ENCODE measurements around the gene IL23A. TPM values are rescaled to one million over a fixed set of nuclear protein-coding genes. Genes with fewer than 3 reads are reported as not detected.

Gene IL23A
- total and polyA plus RNA-seq, 2 experiments from 2014 or later, result 2.5 to 8.0 TPM

DNA sequence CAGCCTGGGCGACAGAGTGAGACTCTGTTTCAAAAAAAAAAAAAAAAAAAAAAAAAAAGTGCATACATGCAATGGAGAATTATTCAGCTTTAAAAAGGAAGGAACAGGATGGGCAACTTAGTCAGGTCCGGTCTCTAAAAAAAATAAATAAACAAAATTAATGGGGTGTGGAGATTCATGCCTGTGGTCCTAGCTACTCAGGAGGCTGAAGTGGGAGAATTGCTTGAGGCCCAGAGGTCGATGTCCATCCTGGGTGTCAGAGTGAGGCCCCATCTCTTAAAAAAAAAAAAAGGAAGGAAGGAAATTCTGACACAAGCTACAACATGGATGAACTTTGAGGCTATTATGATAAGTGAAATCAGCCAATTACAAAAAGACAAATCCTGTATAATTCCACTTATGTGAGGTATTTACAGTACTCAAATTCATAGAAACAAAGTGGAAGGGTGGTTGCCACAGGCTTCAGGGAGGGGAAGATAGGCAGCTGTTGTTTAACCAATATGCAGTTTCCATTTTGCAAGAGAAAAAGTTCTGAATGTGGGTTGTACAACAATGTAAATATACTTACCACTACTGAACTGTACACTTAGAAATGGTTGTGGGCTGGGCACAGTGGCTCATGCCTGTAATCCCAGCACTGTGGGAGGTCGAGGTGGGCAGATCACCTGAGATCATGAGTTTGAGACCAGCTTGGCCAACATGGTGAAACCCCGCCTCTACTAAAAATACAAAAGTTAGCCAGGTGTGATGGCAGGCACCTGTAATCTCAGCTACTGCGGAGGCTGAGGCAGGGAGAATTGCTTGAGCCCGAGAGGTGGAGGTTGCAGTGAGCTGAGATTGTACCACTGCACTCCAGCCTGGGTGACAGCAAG, 36.3 kb downstream of the IL23A start:
- H3K9me2 ChIP-seq (ENCODE audit: insufficient read depth), result no peaks in the 10 kb centered on the region
- no peak overlapping the region for H2AFZ ChIP-seq
- peaks cover 6% of the 10 kb centered on the region; the same call in 1 of the 2 replicates for H3K4me1 ChIP-seq (ENCODE audit: insufficient read depth)
- H3K27me3 ChIP-seq (ENCODE audit: insufficient read depth), result no peaks in the 10 kb centered on the region
- peaks cover 16% of the 10 kb centered on the region; the same call in 2 of the 3 replicates for H3K9me3 Mint-ChIP-seq
- H3K27ac Mint-ChIP-seq, result no peak overlapping the region
- ATAC-seq, result no peak
- no peaks in the 10 kb centered on the region for H3K79me2 ChIP-seq (replicated peaks; ENCODE audit: insufficient read depth)
- no peak overlapping the region for H3K4me3 ChIP-seq
- peaks cover 7% of the 10 kb centered on the region for H3K27me3 Mint-ChIP-seq (ENCODE audit: insufficient read depth, low read depth, poor library complexity)
- H3F3A ChIP-seq (replicated peaks; ENCODE audit: low read depth), result no peaks in the 10 kb centered on the region
- TF ChIP-seq ZNF114 (CRISPR knock-in tag; IDR thresholded peaks at IDR 0.05) (no peak), CTCF (conservative IDR thresholded peaks at IDR 0.05; ENCODE audit: low read depth in 2 of 2) (no peak), REST (IDR thresholded peaks at IDR 0.05; ENCODE audit: unreplicated experiment) (no peak), NANOG (IDR thresholded peaks at IDR 0.05; ENCODE audit: borderline replicate concordance) (no peak), STAT1 (IDR thresholded peaks at IDR 0.05; ENCODE audit: unreplicated experiment) (no peak), JUNB (IDR thresholded peaks at IDR 0.05; ENCODE audit: unreplicated experiment) (no peak), EZH2 (IDR thresholded peaks at IDR 0.05; ENCODE audit: low read depth, unreplicated experiment) (no peak)
- TF ChIP-seq, protein P1, sequence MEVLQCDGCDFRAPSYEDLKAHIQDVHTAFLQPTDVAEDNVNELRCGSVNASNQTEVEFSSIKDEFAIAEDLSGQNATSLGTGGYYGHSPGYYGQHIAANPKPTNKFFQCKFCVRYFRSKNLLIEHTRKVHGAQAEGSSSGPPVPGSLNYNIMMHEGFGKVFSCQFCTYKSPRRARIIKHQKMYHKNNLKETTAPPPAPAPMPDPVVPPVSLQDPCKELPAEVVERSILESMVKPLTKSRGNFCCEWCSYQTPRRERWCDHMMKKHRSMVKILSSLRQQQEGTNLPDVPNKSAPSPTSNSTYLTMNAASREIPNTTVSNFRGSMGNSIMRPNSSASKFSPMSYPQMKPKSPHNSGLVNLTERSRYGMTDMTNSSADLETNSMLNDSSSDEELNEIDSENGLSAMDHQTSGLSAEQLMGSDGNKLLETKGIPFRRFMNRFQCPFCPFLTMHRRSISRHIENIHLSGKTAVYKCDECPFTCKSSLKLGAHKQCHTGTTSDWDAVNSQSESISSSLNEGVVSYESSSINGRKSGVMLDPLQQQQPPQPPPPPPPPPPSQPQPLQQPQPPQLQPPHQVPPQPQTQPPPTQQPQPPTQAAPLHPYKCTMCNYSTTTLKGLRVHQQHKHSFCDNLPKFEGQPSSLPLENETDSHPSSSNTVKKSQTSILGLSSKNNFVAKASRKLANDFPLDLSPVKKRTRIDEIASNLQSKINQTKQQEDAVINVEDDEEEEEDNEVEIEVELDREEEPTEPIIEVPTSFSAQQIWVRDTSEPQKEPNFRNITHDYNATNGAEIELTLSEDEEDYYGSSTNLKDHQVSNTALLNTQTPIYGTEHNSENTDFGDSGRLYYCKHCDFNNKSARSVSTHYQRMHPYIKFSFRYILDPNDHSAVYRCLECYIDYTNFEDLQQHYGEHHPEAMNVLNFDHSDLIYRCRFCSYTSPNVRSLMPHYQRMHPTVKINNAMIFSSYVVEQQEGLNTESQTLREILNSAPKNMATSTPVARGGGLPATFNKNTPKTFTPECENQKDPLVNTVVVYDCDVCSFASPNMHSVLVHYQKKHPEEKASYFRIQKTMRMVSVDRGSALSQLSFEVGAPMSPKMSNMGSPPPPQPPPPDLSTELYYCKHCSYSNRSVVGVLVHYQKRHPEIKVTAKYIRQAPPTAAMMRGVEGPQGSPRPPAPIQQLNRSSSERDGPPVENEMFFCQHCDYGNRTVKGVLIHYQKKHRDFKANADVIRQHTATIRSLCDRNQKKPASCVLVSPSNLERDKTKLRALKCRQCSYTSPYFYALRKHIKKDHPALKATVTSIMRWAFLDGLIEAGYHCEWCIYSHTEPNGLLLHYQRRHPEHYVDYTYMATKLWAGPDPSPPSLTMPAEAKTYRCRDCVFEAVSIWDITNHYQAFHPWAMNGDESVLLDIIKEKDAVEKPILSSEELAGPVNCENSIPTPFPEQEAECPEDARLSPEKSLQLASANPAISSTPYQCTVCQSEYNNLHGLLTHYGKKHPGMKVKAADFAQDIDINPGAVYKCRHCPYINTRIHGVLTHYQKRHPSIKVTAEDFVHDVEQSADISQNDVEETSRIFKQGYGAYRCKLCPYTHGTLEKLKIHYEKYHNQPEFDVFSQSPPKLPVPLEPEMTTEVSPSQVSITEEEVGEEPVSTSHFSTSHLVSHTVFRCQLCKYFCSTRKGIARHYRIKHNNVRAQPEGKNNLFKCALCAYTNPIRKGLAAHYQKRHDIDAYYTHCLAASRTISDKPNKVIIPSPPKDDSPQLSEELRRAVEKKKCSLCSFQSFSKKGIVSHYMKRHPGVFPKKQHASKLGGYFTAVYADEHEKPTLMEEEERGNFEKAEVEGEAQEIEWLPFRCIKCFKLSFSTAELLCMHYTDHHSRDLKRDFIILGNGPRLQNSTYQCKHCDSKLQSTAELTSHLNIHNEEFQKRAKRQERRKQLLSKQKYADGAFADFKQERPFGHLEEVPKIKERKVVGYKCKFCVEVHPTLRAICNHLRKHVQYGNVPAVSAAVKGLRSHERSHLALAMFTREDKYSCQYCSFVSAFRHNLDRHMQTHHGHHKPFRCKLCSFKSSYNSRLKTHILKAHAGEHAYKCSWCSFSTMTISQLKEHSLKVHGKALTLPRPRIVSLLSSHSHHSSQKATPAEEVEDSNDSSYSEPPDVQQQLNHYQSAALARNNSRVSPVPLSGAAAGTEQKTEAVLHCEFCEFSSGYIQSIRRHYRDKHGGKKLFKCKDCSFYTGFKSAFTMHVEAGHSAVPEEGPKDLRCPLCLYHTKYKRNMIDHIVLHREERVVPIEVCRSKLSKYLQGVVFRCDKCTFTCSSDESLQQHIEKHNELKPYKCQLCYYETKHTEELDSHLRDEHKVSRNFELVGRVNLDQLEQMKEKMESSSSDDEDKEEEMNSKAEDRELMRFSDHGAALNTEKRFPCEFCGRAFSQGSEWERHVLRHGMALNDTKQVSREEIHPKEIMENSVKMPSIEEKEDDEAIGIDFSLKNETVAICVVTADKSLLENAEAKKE (CRISPR knock-in tag; IDR thresholded peaks at IDR 0.05), result no peak
- TF ChIP-seq, protein P2, sequence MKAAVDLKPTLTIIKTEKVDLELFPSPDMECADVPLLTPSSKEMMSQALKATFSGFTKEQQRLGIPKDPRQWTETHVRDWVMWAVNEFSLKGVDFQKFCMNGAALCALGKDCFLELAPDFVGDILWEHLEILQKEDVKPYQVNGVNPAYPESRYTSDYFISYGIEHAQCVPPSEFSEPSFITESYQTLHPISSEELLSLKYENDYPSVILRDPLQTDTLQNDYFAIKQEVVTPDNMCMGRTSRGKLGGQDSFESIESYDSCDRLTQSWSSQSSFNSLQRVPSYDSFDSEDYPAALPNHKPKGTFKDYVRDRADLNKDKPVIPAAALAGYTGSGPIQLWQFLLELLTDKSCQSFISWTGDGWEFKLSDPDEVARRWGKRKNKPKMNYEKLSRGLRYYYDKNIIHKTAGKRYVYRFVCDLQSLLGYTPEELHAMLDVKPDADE (IDR thresholded peaks at IDR 0.05), result no peak
- H3K4me1 Mint-ChIP-seq, result peaks cover 11% of the 10 kb centered on the region; the same call in 2 of the 3 replicates
- H3K4me3 Mint-ChIP-seq, result no peak overlapping the region
- DNase-seq (ENCODE audit: low spot score), result no peak
- H3K27ac ChIP-seq (ENCODE audit: low read depth), result no peak overlapping the region
- H3K36me3 ChIP-seq (ENCODE audit: insufficient read depth), result no peaks in the 10 kb centered on the region
- no peak overlapping the region for H3K4me2 ChIP-seq
- no peaks in the 10 kb centered on the region for H3K36me3 Mint-ChIP-seq (ENCODE audit: low read depth)
- H4K20me1 ChIP-seq (replicated peaks; ENCODE audit: insufficient read depth), result no peaks in the 10 kb centered on the region
